Femur (tissue), 1 donor: Measurements from ENCODE around the gene ZNF433.
"Not testable (repeated sequence)": the region's sequence is repeated elsewhere in the genome, so short reads cannot be mapped to it uniquely, and the experiment has no call there.

Experiments
- DNase-seq: peaks from one replicate; pipeline ENCODE4 v3.0.0-alpha.2; 2017

ZNF433 gene

DNA sequence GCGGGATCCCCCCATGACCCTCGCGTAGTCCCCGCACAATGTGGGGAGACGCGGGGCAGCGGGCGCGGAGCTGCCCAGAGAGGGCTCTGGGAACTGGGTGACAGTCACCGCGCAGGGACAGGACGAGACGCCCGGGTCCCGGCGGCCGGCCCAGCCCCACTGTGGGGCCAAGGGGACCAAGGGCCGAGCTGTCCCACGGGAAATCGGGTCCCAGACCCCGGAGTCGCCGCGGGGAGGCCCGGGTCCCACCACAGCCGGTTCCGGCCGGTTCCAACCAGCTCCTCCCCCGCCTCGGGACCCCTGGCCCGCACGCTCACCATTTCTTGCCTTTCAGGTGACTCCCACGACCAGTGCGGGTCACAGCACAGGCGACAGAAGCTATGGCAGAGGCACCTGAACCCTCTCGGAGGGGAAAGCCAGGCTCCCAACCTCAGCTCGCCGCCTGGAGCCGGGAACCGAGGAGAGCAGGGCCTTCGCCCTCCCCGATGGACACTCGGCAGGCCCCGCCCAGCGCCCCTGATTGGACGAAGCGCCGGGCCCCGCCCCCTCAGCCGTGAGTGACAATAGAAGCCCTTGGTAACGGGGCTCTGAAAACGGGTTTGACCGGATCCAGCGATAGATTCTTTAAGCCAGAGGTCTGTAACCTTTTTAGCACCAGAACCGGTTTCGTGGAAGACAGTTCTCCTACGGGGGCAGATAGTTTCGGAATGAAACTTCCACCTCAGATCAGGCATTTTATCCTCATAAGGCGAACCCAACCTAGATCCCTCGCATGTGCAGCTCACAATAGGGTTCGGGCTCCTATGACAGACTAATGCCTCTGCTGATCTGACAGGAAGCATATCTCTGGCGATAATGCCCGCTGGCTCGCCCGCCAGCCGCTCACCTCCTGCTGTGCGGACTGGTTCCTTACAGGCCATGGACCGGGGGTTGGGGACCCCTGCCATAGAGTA lies at the start of gene ZNF433:
Gene ZNF433 (minus strand): TSS at position 460 of the 953 bp plus-strand sequence. CDS start 140 bp downstream, at position 320.
- peak; percentile 95 for DNase-seq

DNA sequence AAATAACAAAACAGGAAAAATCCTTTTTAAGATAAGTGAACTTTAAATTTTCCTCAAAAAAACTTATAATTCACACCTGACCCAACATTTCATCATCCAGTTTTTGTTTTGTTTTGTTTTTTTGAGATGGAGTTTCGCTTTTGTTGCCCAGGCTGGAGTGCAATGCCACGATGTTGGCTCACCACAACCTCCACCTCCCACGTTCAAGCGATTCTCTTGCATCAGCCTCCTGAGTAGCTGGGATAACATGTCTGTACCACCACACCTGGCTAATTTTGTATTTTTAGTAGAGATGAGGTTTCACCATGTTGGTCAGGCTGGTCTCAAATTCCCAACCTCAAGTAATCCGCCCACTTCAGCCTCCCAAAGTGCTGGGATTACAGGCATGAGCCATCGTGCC lies 47.9 kb upstream of the ZNF433 start:
- not testable (repeated sequence) for DNase-seq

GRCh38 chr19:12077375-12077774 lies 41.9 kb upstream of the ZNF433 start:
- no peak for DNase-seq

DNA sequence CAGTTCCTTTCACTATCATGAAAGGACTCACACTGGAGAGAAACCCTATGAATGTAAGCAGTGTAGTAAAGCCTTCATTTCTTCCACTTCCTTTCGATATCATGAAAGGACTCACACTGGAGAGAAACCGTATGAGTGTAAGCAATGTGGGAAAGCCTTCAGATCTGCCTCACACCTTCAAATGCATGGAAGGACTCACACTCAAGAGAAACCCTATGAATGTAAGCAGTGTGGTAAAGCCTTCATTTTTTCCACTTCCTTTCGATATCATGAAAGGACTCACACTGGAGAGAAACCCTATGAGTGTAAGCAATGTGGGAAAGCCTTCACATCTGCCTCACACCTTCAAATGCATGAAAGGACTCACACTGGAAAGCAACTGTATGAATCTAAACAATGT lies 40.9 kb upstream of the ZNF433 start:
- DNase-seq = not testable (repeated sequence)

- no peak for DNase-seq
These were observed 40.2 kb upstream of the ZNF433 start for GRCh38 chr19:12075538-12076139.

- DNase-seq = peak; percentile 97
These were observed 29.4 kb upstream of the ZNF433 start, which contains the start of gene ZNF844 for GRCh38 chr19:12064590-12065538. TSS of gene ZNF844 (plus strand) at chr19:12064731. CDS start at chr19:12064874, 143 bp downstream.

DNA sequence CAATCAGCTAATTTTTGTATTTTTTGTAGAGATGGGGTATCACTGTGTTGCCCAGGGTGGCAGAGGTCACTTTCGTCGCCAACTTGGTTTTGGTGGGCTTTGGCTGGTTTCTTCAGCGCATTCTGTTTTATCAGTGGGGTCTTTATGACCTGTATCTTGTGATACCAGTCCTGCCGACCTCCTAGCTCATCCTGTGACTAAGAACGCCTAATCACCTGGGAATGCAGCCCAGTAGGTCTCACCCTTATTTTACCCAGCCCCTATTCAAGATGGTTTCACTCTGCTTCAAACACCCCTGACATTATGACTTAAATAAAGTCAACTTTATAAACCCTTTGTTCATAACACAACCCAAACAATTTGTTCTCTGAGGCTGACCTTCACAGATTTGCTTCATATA lies 20.3 kb upstream of the ZNF433 start:
- no peak for DNase-seq

GRCh38 chr19:12052497-12053169 lies 17.2 kb upstream of the ZNF433 start, which contains the start of gene ZNF878:
TSS of gene ZNF878 (minus strand) at chr19:12052961. CDS start at chr19:12052801, 160 bp downstream.
- DNase-seq = peak; percentile 92

DNA sequence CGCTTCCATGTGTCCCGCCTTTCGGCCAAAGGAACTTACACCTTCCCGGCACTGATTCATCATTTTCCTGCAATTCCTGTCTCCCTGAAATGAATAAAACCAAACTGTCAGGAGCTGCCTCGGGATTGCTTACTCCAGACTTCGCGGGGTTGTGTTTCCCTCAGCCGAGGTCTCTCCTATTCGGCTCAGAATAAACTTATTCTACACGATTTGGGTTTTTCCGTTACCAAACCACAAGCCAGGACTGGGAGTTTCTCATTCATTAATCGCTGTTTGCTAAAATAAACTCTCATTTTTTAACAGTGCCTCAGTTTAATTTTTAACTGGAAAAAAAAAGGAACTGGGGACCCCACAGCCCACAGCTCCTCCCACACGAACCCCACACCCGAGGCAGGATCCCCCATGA lies 16.6 kb upstream of the ZNF433 start:
- no peak for DNase-seq

DNA sequence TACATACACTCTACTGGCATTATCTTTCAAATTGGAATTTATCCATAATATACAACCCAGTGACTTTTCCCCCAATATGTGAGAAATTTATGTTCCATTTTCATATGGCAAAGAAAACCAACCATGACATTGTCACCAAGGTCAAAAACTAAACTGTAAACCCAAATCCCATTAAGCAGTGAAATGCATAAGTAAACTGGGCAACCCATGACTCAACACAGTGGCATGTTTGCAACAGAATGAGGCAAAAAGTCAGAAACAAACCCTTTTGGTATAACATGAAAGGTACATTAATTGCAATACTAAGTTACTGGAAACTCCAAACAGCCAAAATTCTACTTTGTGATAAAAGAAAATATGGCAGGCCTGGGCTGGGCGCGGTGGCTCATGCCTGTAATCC lies 12.4 kb upstream of the ZNF433 start:
- no peak for DNase-seq

DNA sequence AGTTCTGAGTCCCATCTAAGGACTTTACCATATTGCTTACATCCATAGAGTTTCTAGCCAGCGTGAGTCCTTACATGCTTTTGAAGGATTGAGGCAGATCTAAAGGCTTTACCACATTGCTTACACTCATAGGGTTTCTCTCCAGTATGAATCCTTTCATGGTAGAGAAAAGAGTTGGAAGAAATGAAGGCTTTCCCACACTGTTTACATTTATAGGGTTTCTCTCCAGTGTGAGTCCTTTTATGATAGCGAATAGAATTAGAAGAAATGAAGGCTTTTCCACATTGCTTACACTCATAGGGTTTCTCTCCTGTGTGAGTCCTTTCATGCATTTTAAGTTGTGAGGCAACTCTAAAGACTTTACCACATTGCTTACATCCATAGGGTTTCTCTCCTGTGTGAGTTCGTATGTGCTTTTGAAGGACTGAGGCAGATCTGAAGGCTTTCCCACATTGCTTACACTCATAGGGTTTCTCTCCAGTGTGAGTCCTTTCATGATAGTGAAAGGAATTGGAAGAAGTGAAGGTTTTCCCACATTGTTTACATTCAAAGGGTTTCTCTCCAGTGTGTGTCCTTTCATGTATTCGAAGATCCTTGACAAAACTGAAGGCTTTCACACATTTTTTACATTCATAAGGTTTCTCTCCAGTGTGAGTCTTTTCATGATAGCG lies 8.4 kb upstream of the ZNF433 start:
- no peak for DNase-seq

GRCh38 chr19:12042893-12043292 lies 7.4 kb upstream of the ZNF433 start:
- no peak for DNase-seq

DNA sequence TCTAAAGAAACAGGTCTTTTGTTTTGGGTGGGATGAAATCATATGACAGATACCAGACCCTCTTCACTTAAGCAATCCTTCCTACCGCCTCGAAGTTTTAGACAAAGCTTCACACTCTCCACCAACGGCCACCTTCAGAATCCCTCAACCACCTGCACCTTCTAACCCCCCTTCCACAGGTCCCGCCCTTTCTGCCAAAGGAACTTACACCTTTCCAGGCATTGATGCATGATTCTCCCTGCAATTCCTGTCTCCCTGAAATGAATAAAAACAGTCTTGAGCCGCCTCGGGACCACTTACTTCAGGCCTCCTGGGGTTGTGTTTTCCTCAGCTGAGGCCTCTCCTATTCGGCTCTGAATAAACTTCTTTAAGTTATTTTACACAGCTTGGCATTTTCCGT lies 859 bp downstream of the ZNF433 start:
- DNase-seq = no peak

DNA sequence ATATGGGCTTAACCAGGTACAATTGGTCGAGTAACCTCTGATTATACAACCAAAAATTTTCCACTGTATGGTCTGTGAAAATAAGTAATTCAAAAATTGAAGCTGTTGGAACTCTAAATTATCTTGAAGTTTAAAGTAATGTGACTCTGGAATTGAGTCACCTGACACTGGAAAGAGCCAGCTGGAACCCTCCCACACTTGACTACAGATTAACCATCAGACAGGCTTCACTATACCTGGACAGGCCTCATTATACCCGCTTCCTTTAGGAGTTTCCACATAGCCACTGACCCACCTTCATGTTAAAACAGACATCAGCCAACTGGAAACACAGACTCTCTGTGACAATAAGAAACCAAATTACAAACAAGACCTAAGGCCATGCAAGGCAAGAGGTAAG lies 1.3 kb downstream of the ZNF433 start:
- DNase-seq = no peak

DNA sequence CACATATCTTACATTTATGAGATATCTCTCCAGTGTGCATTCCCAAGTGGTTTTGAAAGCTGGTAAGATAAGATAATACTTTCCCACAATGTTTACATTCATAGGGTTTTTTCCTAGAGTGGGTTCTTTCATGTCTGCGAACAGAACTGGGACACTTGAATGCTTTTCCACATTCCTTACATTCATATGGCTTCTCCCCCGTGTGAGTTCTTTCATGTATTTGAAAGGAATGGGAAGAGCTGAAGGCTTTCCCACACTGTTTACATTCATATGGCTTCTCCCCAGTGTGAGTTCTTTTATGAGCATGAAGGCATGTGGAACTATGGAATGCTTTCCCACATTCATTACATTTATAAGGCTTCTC lies 19.7 kb downstream of the ZNF433 start:
- DNase-seq = no peak

- DNase-seq = no peak
These were observed 20.3 kb downstream of the ZNF433 start for GRCh38 chr19:12015015-12015752.

DNA sequence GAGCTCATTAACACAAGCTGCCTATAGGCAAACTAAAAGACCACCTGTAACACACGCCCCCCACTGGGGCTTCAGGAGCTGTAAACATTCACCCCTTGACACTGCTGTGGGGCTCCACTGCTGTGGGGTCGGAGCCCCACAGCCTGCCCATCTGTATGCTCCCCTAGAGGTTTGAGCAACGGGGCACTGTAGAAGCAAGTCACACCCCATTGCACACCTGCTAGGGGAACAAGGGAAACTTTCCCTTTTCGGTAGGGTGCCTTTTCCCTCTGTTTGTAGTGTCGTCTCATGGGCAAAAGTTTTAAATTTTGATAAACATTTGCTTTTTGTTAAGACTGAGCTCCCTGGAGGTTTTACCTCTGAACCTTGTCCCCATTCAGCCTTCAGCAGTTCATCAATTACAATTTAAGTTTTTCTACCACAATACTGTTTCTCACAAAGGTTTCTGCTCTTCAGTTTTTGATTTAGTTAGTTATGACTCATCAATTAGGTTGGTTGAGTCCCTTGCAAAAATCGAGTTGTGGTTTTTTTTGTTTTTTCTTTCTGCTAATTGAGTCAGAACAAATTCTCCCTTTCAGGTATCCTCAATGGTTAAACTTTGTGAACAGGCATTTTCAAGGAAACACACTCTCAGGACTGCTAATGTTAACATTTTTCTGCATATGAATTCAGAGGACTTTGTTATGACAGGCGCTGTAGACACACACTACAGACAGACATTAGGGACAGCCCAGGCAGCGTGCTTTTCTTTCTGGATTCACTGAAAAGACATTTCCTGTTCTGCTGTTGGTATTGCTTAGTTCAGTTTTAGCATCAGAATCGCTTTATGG lies 35.1 kb downstream of the ZNF433 start:
- no peak for DNase-seq

GRCh38 chr19:11995174-11995573 lies 40.3 kb downstream of the ZNF433 start:
- no peak for DNase-seq

- not testable (repeated sequence) for DNase-seq
These were observed 43.6 kb downstream of the ZNF433 start for GRCh38 chr19:11991921-11992320.

DNA sequence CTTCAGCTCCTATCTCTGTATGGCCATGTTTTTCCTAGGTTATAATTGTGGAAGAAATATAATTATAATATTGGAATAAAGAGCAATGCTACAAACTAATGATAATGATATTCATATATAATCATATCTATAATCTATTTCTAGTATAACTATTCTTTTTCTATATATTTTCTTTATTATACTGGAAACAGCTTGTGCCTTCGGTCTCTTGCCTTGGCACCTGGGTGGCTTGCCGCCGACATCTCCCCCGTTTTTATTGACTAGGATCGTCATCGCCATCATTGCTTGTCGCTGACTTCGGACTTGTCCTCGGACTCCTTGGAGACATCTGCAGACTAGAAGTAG lies 46.4 kb downstream of the ZNF433 start:
- DNase-seq = no peak
